Fibroblast of mammary gland (primary cell): ENCODE measurements around the gene COPB1.

ENCODE experiments used
- DNase-seq: peaks from one replicate; pipeline ENCODE4 v3.0.0-alpha.2; 2010; ENCODE audit warnings: low read depth
- H3K4me3 ChIP-seq: 2 replicates; pipeline ENCODE4 v1.5.1; 2011; ENCODE audit warnings: low read depth, mild to moderate bottlenecking, low read length, moderate library complexity; ENCODE audit not compliant: control insufficient read depth
- CTCF ChIP-seq: conservative IDR thresholded peaks from 2 replicates; pipeline ENCODE4 v1.5.1; 2011; ENCODE audit warnings: low read depth, low read length, inconsistent platforms; ENCODE audit not compliant: control insufficient read depth, insufficient read depth

The COPB1 gene

GRCh38 chr11:14454861-14455632 lies 44.6 kb downstream of the COPB1 start:
- TF ChIP-seq CTCF, result peak; percentile 74
- DNase-seq, result peak; percentile 51
- H3K4me3 ChIP-seq, result no peak overlapping the region

- no peak for TF ChIP-seq CTCF
- peak; percentile 33 for DNase-seq
- H3K4me3 ChIP-seq, result no peak overlapping the region
These were observed 47.8 kb downstream of the COPB1 start for GRCh38 chr11:14451825-14452224.

- H3K4me3 ChIP-seq, result no peak overlapping the region
- no peak for TF ChIP-seq CTCF
- no peak for DNase-seq
These were observed 50.3 kb downstream of the COPB1 start for GRCh38 chr11:14449302-14449714.

GRCh38 chr11:14448240-14448639 lies 51.4 kb downstream of the COPB1 start:
- H3K4me3 ChIP-seq, result no peak overlapping the region
- DNase-seq, result no peak
- TF ChIP-seq CTCF, result no peak

DNA sequence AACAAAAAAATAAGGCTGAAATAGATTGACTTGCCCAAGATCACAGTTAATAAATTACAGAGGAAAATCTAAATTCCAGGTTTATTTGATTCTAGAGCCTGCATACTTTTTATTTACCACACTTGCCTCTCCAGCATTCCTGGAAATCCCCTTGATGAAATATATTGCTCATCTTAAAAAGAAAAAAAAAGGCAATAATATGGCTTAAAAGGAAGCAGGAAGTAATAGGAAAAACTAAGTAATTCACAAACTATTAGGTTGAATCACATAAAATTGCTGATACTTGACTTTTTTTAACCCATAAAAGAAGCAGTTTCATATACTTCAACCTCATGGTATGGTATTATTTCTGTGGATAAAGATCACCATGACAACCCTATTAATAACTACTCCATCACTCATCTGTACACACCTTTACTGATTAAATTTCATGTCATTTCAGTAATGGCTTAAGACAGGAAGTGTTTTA lies 52.9 kb downstream of the COPB1 start:
- no peak for TF ChIP-seq CTCF
- H3K4me3 ChIP-seq, result no peak overlapping the region
- DNase-seq, result peak; percentile 41

DNA sequence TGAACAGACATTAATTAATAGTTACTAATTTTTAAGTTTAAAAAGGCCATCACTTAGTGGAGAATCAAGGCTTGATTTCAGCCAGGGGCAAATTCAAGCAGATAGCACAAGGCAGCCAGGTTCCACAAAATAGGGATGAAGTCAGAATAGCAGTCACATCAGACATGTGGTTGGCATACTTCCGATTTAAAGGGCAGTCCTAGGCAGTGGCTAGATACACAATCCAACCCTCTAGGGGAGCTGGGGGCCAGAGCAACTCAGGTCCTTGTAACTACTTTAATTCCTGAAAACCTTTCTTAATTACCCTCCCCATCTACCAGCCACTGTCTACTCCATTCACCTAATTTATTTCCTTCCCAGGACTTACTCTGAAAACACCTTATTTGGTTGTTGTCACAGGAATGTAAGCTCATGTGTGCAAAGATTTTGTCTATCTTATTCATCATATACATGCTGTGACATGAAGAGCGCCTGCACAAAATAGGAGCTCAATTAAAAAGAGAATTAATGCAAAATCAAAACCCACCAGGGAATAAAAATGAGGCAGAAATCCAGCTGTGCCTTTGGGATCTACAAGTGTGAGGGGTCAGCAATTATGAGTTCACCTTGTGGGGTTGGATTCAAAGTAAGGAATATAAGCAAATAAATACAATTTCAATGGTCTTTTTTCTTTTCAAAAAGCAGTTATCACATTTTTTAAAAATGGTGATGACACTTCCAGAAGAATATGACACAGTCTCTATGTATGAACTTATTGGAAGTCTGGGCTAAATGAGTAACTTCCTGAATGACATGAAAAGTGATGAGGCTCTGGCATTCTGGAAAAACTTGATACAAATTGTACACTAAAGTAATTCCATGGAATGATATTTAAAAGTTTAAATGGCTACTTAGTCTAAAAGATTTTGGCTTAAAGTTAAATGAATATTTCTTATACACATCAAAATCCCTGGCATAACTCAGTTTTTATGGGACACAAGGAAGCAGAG lies 53.8 kb downstream of the COPB1 start:
- H3K4me3 ChIP-seq, result no peak overlapping the region
- no peak for TF ChIP-seq CTCF
- peak; percentile 50 for DNase-seq
